Measurements from ENCODE around the gene PAX6.

- TF ChIP-seq GLIS3 (CRISPR knock-in tag; IDR thresholded peaks at IDR 0.05) (no peak), PATZ1 (CRISPR knock-in tag; IDR thresholded peaks at IDR 0.05; ENCODE audit: borderline replicate concordance) (no peak), CREB5 (CRISPR knock-in tag; IDR thresholded peaks at IDR 0.05; ENCODE audit: low read depth) (no peak), SNAI2 (CRISPR knock-in tag; IDR thresholded peaks at IDR 0.05) (no peak), TCF4 (CRISPR knock-in tag; IDR thresholded peaks at IDR 0.05; ENCODE audit: borderline replicate concordance) (no peak), ZFP30 (CRISPR knock-in tag; IDR thresholded peaks at IDR 0.05) (no peak), ZNF565 (CRISPR knock-in tag; conservative IDR thresholded peaks at IDR 0.05; ENCODE audit: low read depth) (no peak), BACH2 (CRISPR knock-in tag; IDR thresholded peaks at IDR 0.05; ENCODE audit: borderline replicate concordance) (no peak), OSR1 (CRISPR knock-in tag; IDR thresholded peaks at IDR 0.05) (no peak), POU6F1 (CRISPR knock-in tag; IDR thresholded peaks at IDR 0.05; ENCODE audit: borderline replicate concordance, low read depth) (no peak)
Measured at GRCh38 chr11:31827455-31828206, 16.5 kb upstream of the PAX6 start.
